Sigmoid colon (tissue), 4 donors: ENCODE measurements around the gene RIPOR3.

ENCODE experiments used
- CTCF ChIP-seq, 4 experiments: fragments of 450-650 bp in 3 of 4; fragments of 200-600 bp in 1 of 4; IDR thresholded peaks; one replicate each; pipeline ENCODE4 v1.5.1; 2016 to 2019; ENCODE audit warnings: antibody characterized with exemption in 4 of 4, mild to moderate bottlenecking in 3 of 4, moderate library complexity in 2 of 4
- EP300 ChIP-seq, 4 donors: sonication (generic); formaldehyde crosslinking; IDR thresholded peaks; one replicate each; pipeline ENCODE4 v1.6.1; 2017; ENCODE audit warnings: antibody characterized with exemption in 4 of 4
- POLR2A ChIP-seq, 2 donors: fragments of 450-650 bp; IDR thresholded peaks; one replicate each; pipeline ENCODE4 v1.6.1; 2016; ENCODE audit warnings: antibody characterized with exemption in 2 of 2, mild to moderate bottlenecking in 2 of 2, moderate library complexity in 2 of 2

- TF ChIP-seq CTCF (IDR thresholded peaks at IDR 0.05) (no peak), POLR2A (IDR thresholded peaks at IDR 0.05) (no peak), EP300 (IDR thresholded peaks at IDR 0.05) (no peak)
Measured at GRCh38 chr20:50601511-50602431, 89.6 kb downstream of the RIPOR3 start.
